Stimulated activated CD8-positive, alpha-beta memory T cell treated with anti-CD3 and anti-CD28 coated beads, Interleukin-15, amount 100 ng/mL, for 1 hour (primary cell): ENCODE data around the gene SMG1.
"Not testable (repeated sequence)": the region's sequence is repeated elsewhere in the genome, so short reads cannot be mapped to it uniquely, and the experiment has no call there.

Experiments
- DNase-seq: peaks from one replicate; pipeline ENCODE4 v3.0.0-alpha.2; 2020; ENCODE audit warnings: low read depth

SMG1 gene

DNA sequence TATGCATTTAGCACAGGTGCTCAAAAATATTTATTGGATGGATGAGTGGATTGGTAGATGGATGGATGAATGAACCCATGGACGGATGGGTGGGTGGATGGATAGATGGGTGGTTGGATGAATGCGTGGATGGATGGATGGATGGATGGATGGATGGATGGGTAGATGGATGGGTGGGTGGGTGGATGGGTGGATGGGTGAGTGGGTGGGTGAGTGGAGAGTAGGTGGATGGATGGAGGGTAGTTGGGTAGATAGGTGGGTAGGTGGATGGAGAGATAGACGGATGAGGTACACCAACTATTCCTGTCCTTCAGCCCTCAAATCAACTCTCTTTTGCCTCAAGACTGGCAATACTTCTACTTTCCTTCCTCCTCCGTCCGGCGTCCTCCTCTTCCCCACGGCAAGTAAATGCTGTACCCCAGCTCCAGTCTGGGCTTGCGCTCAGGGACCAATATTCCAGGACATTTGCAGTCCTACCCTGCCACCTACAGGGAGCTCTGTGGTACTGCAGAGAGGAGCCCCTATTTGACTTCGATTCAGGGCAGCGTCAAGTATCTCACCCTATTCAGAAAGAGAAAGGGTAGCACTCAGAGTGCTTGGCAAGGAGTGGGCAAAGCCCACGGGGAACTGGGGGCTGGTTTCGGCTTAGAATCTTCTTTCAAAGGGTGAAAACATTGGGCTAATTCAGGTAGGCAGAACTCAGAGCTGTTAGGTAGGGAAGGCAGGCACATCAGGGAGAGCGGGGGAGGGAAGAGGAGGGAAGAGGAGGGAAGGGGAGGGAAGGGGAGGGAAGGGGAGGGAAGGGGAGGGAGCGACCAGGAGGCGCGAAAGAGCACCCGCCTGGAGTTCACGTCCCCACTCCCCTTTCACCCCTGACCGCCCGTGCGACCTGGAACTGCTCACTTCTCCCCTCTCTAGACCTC lies 166.3 kb downstream of the SMG1 start:
- peak; percentile 14 for DNase-seq

DNA sequence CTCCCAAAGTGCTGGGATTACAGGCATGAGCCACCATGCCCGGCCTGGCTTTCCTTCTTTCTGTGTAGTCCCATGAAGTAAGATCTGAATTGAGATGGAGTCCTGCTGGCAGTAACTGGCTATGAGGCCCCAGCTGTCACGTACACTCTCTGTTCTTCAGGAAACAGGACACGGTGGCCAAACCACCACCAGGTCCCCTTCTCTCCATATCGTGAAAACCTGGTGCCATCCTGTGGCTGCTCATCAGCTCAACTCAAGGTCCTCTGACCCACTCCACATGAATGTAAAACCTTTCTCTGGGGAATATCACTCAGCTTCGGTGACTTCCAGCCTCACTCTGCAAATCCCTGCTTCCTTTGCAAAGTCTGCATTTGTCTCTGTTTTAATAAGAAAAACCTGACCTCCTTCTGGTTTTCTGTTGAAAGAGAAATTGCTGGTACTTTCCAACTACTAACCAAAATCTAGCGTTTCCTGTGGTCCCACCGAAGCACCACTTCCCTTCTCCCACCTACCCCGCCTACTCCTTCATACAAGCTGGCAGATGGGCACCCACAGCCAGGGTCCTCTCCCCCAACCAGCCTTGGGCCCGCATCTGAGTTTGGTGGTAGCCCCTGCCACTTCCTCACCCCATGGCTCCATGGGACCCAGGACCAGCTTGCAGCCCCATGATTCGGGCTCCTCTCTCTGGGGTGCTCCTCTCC lies 168.1 kb downstream of the SMG1 start:
- not testable (repeated sequence) for DNase-seq

GRCh38 chr16:18756639-18757038 lies 169.6 kb downstream of the SMG1 start:
- not testable (repeated sequence) for DNase-seq
